ENCODE results near the gene STOX2.

Gene STOX2

GRCh38 chr4:183987987-183988392 is 82.9 kb downstream of the STOX2 start:
- peak; percentile 88 for DNase-seq

DNA sequence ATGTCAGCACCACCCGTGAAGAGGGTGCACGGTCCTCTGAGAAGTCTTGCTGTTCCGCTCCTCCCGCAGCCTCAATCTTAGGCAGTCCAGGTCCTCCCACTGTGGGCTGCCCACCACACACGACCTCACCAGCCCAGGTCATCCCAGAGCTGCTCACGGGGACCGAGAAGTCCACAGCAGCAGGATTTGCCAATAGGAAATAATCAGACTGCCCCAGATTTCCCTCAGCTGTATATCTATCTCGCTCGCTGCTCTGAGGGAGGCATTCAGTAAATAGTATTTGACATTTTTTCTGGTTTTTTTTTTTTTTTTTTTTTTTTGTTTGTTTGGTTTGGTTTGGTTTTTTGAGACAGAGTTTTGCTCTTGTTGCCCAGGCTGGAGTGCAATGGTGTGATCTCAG is 83.8 kb downstream of the STOX2 start:
- DNase-seq: peak; percentile 29

DNA sequence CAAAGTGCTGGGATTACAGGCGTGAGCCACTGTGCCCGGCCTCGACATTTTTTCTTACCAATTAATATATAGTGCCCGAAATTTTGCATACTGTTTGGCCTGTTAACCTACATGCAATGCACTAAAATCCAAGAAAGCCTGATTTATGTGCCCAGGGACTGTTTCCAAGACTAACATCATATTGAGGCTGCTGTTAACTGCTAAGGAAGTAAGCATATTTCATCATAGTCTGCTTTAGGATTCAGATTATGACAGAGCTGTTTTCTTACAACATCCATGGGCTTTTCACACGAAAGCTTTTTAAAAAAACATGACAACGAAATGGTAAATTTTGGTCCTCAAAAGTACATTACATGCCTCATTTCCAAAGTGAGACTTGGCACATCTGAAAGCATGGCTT is 84.4 kb downstream of the STOX2 start:
- DNase-seq: peak; percentile 97

DNA sequence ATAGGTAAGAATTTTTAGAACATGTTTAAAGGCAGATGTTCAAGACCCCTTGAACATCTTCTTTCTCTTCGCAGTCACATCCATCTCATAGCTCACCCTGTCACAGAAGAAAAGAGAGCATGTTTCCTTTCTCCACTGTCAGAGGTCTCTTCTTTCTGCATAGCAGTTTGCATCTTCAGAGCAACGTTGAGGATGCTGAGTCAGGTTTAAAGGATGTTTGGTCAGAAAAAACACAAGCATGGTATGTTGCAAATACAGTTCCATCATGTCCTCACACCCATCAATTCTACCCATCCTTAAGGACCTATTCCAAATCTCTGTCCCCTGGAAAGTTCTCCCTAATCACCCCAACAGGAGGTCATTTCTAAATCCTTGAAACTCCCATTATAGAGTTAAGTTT is 84.8 kb downstream of the STOX2 start:
- DNase-seq: no peak

DNA sequence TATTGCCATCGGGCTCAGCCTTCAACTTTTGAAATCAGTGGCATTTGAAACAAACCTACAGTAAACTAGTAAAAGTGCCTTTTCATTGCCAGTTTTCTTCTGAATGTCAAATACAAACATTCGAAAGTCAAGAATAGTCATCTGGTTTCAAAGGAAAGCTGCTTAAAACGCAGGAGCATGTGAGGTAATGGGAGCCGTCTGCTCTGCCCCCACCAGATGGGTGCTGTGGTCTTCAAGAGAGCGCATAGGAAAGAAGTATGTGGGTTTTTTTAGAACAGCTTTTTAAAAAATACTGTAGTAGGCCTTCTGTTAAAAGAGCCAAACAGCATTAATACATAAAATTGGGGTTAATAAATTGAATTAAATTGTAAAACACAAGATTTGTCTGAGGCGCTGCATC is 88.6 kb downstream of the STOX2 start:
- no peak for DNase-seq

DNA sequence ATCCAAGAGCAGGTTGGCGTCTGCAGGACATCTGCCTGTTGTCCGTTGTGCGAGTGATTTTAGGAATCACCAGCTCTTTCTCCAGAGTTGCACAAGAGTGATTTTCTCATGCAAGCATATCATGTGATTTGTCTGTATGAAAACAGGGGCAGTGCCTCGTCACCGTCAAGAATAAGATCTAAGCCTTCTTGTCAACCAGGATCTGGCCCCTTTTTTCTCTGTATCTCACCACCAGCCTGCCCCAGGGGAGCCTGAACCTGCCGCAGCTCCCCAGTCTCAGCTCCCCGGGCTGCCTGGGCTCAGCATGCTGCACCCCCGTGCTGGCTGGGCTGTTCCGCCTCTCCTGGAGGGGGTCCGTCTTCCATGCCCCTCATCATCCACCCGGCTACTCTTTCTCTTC is 90.5 kb downstream of the STOX2 start:
- DNase-seq: peak; percentile 78

DNA sequence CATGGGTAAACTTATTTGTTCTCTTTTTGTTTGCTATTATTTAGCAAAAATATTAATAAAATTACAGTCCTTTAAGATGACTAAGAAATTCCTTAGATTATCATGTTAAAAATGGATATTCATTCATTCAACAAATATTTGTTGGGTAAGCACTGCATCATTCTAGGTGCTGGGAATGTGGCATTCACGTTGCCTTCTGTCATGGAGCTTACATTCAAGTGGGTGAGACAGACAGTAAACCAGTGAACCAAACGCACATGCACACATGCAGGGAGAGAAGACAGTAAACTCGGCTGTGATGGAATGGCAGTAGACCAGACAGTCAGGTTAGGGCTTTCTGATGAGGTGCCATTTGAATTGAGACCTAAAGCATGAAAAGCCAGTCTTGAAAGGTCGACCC is 91.8 kb downstream of the STOX2 start:
- no peak for DNase-seq

DNA sequence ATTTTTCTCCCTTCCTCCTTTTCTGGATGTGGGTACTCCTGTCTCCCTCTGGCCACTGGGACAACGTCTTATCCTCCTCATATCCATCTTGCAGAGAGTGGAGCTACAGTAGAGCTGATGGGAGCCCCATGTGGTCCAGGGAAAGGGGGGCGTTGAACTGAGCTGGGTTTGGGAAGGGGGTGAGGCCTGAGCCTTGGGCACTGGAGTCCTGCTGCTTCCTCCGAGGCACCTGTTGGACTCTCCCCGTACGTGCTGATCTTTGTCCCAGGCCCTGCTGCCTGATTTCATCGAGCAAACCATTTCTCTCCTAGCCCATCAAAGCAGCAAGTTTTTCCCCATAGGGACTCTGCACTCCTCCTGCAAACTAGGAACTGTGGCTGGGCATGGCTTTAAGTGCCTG is 94.3 kb downstream of the STOX2 start:
- DNase-seq: no peak

- DNase-seq: no peak
Observed at GRCh38 chr4:184000457-184001396, 95.6 kb downstream of the STOX2 start.

DNA sequence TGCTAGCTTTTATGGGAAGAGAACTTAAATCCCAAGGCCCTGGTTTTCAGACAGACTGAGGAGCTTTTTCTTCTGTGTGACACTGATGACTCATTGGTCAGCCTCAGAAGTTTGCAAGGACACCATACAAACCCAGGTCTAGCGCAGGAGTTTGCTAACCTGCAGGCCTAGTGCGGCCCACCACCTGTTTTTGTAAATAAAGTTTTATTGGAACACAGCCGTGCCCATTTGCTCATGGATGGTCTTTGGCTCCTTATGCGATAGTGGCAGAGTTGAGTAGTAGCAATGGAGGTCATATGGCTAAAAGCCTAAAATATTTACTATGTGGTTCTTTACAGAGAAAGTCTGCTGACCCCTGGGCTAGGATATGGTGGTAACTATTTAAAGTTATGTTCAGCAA is 98.3 kb downstream of the STOX2 start:
- no peak for DNase-seq

GRCh38 chr4:184007891-184008290 is 102.8 kb downstream of the STOX2 start:
- peak; percentile 85 for DNase-seq

- DNase-seq: no peak
Observed at GRCh38 chr4:184010696-184011095, 105.6 kb downstream of the STOX2 start.

DNA sequence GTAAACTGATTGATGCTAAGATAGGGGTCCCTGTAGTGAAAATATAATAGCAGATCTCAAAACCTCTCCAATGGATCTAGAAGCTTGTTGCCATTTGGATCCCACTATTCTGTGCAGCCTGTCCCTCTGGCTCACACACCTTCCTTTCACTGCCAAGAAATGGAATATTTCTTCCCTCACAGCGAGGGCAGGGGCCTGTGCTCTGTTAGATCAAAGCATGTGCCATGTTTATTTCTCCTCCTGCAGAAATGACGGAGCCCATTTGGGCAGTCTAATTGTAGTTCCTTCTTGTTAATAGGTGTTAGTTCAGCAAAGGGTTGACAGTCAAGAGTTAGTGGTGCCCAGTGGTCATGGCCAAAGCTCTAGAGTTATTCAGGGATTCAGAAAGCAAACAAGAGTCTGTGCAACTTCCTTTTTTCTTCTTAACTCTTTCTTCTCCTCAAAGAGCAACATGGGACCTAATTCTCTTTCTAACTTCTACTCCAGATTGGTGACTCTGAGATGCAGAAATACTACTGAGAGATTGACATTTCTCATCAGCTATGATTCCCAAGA is 106.8 kb downstream of the STOX2 start:
- DNase-seq: peak; percentile 89

- no peak for DNase-seq
Observed at GRCh38 chr4:184012937-184013336, 107.8 kb downstream of the STOX2 start.

GRCh38 chr4:184014301-184014700 is 109.2 kb downstream of the STOX2 start:
- DNase-seq: no peak

DNA sequence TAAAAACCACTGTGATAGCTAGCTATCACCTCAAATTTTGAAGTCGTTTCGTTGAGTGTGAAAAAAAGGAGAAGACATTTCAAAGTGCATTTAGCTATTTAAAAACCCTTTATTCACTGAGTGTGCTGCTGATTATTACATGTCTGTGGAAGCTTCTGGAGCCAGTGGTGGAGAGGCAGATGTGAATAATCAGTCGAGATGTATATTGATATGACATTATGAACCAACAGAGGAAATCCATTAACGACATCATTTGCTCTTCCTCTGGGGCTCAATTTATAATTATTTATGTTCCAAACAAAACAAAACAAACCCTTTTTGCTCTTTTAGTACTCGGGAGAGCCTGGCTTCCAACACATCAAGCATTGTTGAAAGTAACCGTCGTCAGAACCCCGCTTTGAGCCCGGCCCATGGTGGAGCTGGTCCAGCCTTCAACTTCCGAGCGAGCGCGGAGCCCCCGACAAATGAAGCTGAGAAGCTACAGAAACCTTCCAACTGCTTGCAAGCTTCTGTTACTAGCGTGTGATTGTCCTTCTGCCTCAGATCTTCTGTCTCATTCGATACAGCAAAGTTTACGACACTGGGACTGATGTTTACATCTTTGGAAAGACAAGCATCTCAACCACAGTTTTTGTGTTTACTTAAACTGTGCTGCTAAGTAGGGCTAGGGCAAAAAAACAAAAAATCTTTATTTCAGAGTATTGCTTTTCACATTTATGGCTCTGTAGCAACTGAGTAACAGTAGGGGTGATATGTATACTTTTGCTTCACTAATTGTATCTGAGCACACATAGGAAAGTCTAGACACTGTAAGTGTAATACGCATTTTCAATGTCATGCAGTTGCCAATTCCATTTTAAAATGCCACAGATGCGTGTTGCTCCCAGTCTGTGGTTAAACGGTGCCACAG is 111.9 kb downstream of the STOX2 start:
- no peak for DNase-seq

DNA sequence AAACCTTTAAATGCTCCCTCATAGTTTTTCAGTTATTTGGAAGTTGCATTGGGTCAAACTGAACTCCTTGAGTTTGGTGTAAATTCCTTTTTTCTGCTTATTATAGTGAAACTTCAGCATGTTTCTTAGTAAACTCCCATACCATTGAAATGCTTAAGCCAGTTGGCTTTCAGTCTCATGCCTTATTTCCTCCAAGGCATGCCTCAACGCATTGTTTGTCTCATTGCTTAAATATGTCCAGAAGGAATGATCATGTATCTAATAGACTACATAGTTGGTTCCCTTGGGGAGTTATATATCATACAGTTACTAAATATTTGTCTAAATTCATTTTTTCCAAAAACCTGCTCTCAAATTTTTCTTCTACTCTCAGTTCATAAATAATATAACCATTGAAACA is 114.0 kb downstream of the STOX2 start:
- no peak for DNase-seq

DNA sequence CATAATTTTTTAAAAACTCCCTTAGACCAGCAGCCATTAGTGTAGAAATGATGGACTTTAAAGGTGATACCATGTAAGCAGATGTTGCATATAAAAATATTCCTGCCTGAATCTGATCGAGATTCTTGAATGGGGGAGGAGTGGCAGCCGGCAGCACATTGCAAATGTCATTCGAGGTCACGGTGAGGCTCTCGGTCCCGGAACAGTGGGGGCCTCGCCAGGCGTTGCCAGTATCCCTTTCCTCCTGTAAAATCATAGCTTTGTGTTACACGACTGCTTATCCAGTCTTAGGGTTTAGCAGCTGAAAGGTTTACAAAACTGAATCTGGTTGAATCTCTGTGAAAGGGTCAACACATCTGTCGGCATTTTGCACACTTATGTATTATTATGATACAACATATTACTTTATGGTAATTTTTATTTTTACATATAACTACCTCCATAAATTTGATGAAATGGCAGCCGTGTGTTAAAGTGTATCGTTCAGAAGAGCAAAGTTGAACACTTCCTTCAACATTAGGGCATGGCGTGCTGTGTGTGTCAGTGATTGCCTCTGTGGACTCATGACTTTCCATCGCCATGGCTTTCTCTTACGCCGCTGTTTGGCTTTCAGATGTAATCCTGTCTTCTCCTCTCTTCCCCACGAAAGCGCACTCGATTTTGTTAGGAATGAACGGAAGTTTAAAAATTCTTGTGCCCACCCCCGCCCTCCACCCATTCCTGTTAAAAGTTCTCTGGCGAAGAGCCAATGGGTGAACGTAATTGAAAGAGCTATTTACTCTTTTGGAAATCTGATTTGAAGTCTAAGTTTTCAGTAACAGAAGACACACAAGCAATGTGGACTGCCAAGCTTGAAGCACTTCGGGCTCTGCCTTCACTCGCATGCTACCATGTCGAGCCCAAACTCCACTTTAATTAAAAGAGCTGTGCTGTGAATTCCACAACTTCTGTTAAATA is 114.8 kb downstream of the STOX2 start:
- DNase-seq: no peak

- DNase-seq: no peak
Observed at GRCh38 chr4:184021389-184021788, 116.3 kb downstream of the STOX2 start.

DNA sequence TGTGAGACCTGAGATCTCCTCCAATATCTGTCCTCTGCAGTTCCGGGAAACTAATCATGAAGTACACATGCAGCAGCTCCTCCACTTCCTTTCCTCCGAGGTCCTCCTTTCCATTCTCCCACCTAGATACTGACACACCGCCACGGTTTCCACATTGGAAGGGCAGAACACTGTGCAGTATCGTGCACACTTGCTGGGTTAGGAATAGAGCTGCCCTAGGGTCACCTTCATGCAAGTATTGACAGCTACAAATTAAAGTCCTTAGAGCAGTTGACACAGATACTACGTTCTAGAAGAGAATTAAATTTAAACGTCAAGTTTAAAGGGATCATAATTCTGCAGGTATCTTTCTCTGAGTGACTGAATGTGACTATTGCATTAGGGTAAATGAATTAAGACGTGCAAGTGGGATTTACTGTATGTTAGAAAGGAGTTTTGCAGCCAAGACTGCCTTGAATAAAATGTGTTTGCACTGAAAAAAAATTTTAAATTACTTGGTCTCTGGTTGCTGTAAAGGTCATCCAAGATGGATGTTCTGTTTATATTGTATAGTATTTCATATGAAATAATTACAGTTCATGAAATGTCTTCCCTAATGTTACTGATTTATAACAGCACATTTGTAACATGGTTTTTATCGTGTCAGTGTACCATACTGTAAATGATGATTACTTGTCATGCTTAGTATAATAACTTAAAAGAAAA is 117.7 kb downstream of the STOX2 start:
- no peak for DNase-seq

- DNase-seq: no peak
Observed at GRCh38 chr4:184024637-184025036, 119.5 kb downstream of the STOX2 start.

All from MV-4-11 (cell line).